ENCODE measurements around the gene REXO5. TPM values are rescaled to one million over a fixed set of nuclear protein-coding genes. Genes with fewer than 3 reads are reported as not detected.

The REXO5 gene
- total and polyA plus RNA-seq, 9 of the 15 experiments (the other 6 are each of a cell fraction or from before 2014, with no cell fraction given), result 10.5 to 45.1 (median 25.4) TPM

DNA sequence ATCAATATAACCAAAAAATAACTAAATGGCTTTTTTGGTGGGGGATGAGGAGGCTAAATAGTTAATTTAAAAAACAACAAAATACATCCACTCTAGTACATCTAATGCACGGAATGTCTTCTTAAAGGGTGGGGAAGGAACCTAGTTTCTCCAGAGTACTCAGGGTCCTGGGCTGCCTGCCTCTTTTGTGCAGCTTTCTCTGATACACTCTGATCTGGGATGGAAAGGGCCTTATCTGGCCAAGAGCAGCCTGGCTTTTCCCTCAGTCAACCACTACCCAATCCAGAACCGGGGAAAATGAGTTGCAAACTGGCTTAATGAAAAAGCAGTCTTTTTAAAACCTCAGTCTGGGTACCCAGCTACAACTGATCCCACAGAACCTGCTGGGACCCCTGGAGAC lies 51.0 kb downstream of the REXO5 start:
- Histone ChIP-seq H3K27ac (ENCODE audit: extremely low read depth, low read depth, low read length) (no peak overlapping the region), H3K79me2 (ENCODE audit: control insufficient read depth, insufficient read depth, low read length) (no peaks in the 10 kb centered on the region), H3K9me1 (ENCODE audit: control insufficient read depth, insufficient read depth, low read length) (no peaks in the 10 kb centered on the region), H3K36me3 (ENCODE audit: control insufficient read depth, insufficient read depth, low read length) (peaks cover 7% of the 10 kb centered on the region), H2AFZ (ENCODE audit: low read depth, low read length) (no peak overlapping the region), H3K4me1 (replicated peaks in 1 of 2; ENCODE audit: control insufficient read depth in 2 of 2, insufficient read depth in 2 of 2, low read length in 2 of 2) (no peaks in the 10 kb centered on the region; a peak in 1 of 5 replicates), H3K4me2 (ENCODE audit: insufficient read depth, low read length) (no peak overlapping the region), H4K20me1 (replicated peaks; ENCODE audit: control insufficient read depth, insufficient read depth, low read length) (0 out of 2 replicates have a peak, but pooled peaks cover under 1% of the 10 kb centered on the region), H3K9ac (ENCODE audit: insufficient read depth in 1 of 2, low read depth in 2 of 2, low read length in 2 of 2) (no peak overlapping the region), H3K27me3 (ENCODE audit: control insufficient read depth in 2 of 2, insufficient read depth in 2 of 2, low read length in 2 of 2) (no peaks in the 10 kb centered on the region), H3K9me3 (replicated peaks; ENCODE audit: control insufficient read depth, insufficient read depth, low read depth, low read length) (no peaks in the 10 kb centered on the region), H3K4me3 (no peak overlapping the region)
- no peak for ATAC-seq
- BruUV-seq (replicated peaks), result no TSS peak
- no peak for FAIRE-seq
- no peak for TF ChIP-seq RBM25 (IDR thresholded peaks at IDR 0.05; ENCODE audit: low read depth, low read length, severe bottlenecking)
- TF ChIP-seq ARID3B (CRISPR knock-in tag; IDR thresholded peaks at IDR 0.05; ENCODE audit: borderline replicate concordance), result no peak
- TF ChIP-seq, protein P1, sequence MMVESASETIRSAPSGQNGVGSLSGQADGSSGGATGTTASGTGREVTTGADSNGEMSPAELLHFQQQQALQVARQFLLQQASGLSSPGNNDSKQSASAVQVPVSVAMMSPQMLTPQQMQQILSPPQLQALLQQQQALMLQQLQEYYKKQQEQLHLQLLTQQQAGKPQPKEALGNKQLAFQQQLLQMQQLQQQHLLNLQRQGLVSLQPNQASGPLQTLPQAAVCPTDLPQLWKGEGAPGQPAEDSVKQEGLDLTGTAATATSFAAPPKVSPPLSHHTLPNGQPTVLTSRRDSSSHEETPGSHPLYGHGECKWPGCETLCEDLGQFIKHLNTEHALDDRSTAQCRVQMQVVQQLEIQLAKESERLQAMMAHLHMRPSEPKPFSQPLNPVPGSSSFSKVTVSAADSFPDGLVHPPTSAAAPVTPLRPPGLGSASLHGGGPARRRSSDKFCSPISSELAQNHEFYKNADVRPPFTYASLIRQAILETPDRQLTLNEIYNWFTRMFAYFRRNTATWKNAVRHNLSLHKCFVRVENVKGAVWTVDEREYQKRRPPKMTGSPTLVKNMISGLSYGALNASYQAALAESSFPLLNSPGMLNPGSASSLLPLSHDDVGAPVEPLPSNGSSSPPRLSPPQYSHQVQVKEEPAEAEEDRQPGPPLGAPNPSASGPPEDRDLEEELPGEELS (CRISPR knock-in tag; IDR thresholded peaks at IDR 0.05; ENCODE audit: borderline replicate concordance), result no peak
- TF ChIP-seq NONO (IDR thresholded peaks at IDR 0.05; ENCODE audit: low read depth in 2 of 2, low read length in 1 of 2), result no peak
- no peak for TF ChIP-seq RAD21 (CRISPR knock-in tag; conservative IDR thresholded peaks at IDR 0.05 in 1 of 2, IDR thresholded peaks at IDR 0.05 in 1 of 2)
- TF ChIP-seq TSC22D4 (tag; IDR thresholded peaks at IDR 0.05), result no peak
- TF ChIP-seq CBX2 (IDR thresholded peaks at IDR 0.05; ENCODE audit: insufficient read depth, low read length, poor library complexity, severe bottlenecking), result no peak
- TF ChIP-seq NRF1 (conservative IDR thresholded peaks at IDR 0.05 in 1 of 2, IDR thresholded peaks at IDR 0.05 in 1 of 2), result no peak
- TF ChIP-seq RBM22 (IDR thresholded peaks at IDR 0.05; ENCODE audit: low read depth, low read length, poor library complexity, severe bottlenecking), result no peak
- no peak for TF ChIP-seq RBFOX2 (IDR thresholded peaks at IDR 0.05; ENCODE audit: low read depth, low read length)
- no peak for TF ChIP-seq ZNF212 (CRISPR knock-in tag; IDR thresholded peaks at IDR 0.05)
- ChIA-PET CTCF (ENCODE audit: low intra/inter-chr PET ratio) (no interaction called here), POLR2A (interaction anchor here (0.7 to 1.2 kb wide), 4 partner anchors 9 to 143 kb away, joined by 3 to 10 read pairs (median 3); no protein-coding TSS in a partner anchor)
- 33% methylated on average over 2 of the region's 2 CpGs for WGBS (ENCODE audit: insufficient coverage, low coverage, missing lambda C conversion rate)
- in situ Hi-C loops (cut with MboI), result loop anchor here (5.0 kb wide), 1 partner anchor 95 kb away; no protein-coding TSS in a partner anchor
- no peak for DNase-seq (ENCODE audit: extremely low read depth in 1 of 4, low spot score in 3 of 4)
- intact Hi-C loops (cut with micrococcal nuclease), result loop anchor here (10.0 kb wide), 1 partner anchor 448 kb away; no protein-coding TSS in a partner anchor
